ENCODE results near the gene CCDC160. TPM values are rescaled to one million over a fixed set of nuclear protein-coding genes. Genes with fewer than 3 reads are reported as not detected.

The CCDC160 gene
- total RNA-seq, 1 donor from 2014 or later: 3.0 TPM

Other genes with a start within 250 kb of the CCDC160 start
- 30.1 TPM for gene PHF6, start 136.1 kb downstream of the CCDC160 start, total RNA-seq
- gene HPRT1, start 223.0 kb downstream of the CCDC160 start, total RNA-seq: 14.2 TPM